22Rv1 (cell line): ENCODE measurements around the gene VIPR2.

ENCODE experiments used
- ZFX ChIP-seq: fragments of 450-650 bp; IDR thresholded peaks from 2 replicates; pipeline ENCODE4 v1.6.1; 2017; ENCODE audit warnings: antibody characterized with exemption, borderline replicate concordance
- TF ChIP-seq, protein P1 (sequence below): fragments of 450-650 bp; IDR thresholded peaks from 2 replicates; pipeline ENCODE4 v1.5.1; 2017; ENCODE audit warnings: mild to moderate bottlenecking

DNA sequence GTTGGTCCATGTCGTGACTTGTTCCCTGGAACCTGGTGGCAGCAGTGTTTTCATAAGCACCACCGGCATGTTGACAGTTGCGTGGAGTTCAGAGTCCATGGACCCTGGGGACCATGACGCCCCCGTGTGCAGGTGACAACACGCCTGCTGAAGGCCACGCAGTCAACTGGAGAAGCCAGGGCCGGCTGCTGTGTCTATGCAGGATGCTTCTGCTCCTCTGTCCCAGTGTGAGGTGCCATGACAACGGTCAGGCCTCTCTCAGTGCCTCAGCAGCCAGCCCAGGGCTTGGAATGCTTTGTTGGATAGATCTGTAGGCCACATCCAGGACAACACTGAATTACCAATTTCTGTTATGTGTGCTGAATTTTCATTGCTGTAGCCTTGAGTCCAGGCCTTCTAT is 10.7 kb upstream of the VIPR2 start:
- TF ChIP-seq, protein P1, sequence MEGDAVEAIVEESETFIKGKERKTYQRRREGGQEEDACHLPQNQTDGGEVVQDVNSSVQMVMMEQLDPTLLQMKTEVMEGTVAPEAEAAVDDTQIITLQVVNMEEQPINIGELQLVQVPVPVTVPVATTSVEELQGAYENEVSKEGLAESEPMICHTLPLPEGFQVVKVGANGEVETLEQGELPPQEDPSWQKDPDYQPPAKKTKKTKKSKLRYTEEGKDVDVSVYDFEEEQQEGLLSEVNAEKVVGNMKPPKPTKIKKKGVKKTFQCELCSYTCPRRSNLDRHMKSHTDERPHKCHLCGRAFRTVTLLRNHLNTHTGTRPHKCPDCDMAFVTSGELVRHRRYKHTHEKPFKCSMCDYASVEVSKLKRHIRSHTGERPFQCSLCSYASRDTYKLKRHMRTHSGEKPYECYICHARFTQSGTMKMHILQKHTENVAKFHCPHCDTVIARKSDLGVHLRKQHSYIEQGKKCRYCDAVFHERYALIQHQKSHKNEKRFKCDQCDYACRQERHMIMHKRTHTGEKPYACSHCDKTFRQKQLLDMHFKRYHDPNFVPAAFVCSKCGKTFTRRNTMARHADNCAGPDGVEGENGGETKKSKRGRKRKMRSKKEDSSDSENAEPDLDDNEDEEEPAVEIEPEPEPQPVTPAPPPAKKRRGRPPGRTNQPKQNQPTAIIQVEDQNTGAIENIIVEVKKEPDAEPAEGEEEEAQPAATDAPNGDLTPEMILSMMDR = no peak
- TF ChIP-seq ZFX = no peak
